Common myeloid progenitor, CD34-positive (primary cell): ENCODE data around the gene TLDC2.
"Not testable (repeated sequence)": the region's sequence is repeated elsewhere in the genome, so short reads cannot be mapped to it uniquely, and the experiment has no call there.

Source experiments
- CTCF ChIA-PET: fragments of 350-600 bp; sonication (Branson Sonifier 250); formaldehyde crosslinking; loops from one replicate; lab custom pipeline; 2021; ENCODE audit warnings: antibody characterized with exemption; lab: Charles Lee
- POLR2A ChIA-PET: fragments of 350-600 bp; sonication (Branson Sonifier 250); formaldehyde crosslinking; loops from one replicate; lab custom pipeline; 2021; ENCODE audit warnings: antibody characterized with exemption; lab: Charles Lee
- DNase-seq, 3 donors: peaks; one replicate each; pipeline versions ENCODE4 v3.0.0 to v3.0.0-alpha.2; 2013
- H3K27ac ChIP-seq, 2 experiments: 1 replicate in 1 of 2; 2 replicates in 1 of 2; pipeline ENCODE4 v1.7.0; 2013; ENCODE audit warnings: inconsistent platforms in 2 of 2, low read length in 2 of 2, mild to moderate bottlenecking in 2 of 2, low read depth in 1 of 2, moderate library complexity in 1 of 2; ENCODE audit not compliant: severe bottlenecking in 2 of 2, insufficient read depth in 1 of 2, poor library complexity in 1 of 2
- H3K27me3 ChIP-seq, 5 experiments: replicated peaks in 2 of 5; 1 replicate in 3 of 5; 2 replicates in 2 of 5; pipeline versions ENCODE4 v1.6.1 to v1.7.0; 2013; ENCODE audit warnings: low read length in 4 of 5, mild to moderate bottlenecking in 2 of 5, moderate library complexity in 2 of 5, inconsistent platforms in 1 of 5; ENCODE audit not compliant: insufficient read depth in 5 of 5, control insufficient read depth in 4 of 5
- H3K36me3 ChIP-seq, 4 experiments: 1 replicate in 2 of 4; 2 replicates in 2 of 4; pipeline versions ENCODE4 v1.6.1 to v1.7.0; 2013; ENCODE audit warnings: low read length in 3 of 4, control low read depth in 1 of 4, mild to moderate bottlenecking in 1 of 4; ENCODE audit not compliant: control insufficient read depth in 4 of 4, insufficient read depth in 4 of 4
- H3K4me1 ChIP-seq, 4 experiments: 1 replicate in 3 of 4; 2 replicates in 1 of 4; pipeline versions ENCODE4 v1.6.1 to v1.7.1; 2013; ENCODE audit warnings: low read length in 3 of 4, mild to moderate bottlenecking in 3 of 4, control low read depth in 1 of 4, inconsistent platforms in 1 of 4, moderate library complexity in 1 of 4; ENCODE audit not compliant: control insufficient read depth in 4 of 4, insufficient read depth in 4 of 4; ENCODE audit errors: control extremely low read depth in 1 of 4
- H3K4me3 ChIP-seq, 7 experiments: 1 replicate in 4 of 7; 2 replicates in 3 of 7; pipeline versions ENCODE4 v1.5.1 to v1.7.0; 2013; ENCODE audit warnings: mild to moderate bottlenecking in 7 of 7, low read length in 6 of 7, moderate library complexity in 6 of 7, inconsistent platforms in 2 of 7, low read depth in 2 of 7, control low read depth in 1 of 7; ENCODE audit not compliant: insufficient read depth in 4 of 7, control insufficient read depth in 1 of 7; ENCODE audit errors: extremely low read depth in 1 of 7
- H3K9me3 ChIP-seq, 5 experiments: 1 replicate in 4 of 5; 2 replicates in 1 of 5; pipeline versions ENCODE4 v1.6.1 to v1.7.1; 2013; ENCODE audit warnings: low read length in 4 of 5, mild to moderate bottlenecking in 2 of 5, inconsistent platforms in 1 of 5, low read depth in 1 of 5, moderate library complexity in 1 of 5; ENCODE audit not compliant: control insufficient read depth in 4 of 5, insufficient read depth in 2 of 5; ENCODE audit errors: control extremely low read depth in 1 of 5
- WGBS: methylation state at CpG from one replicate; pipeline ENCODE4 v1.1.5; 2013; ENCODE audit not compliant: insufficient coverage; 5-methylcytosine and 5-hydroxymethylcytosine counted together

Gene TLDC2

DNA sequence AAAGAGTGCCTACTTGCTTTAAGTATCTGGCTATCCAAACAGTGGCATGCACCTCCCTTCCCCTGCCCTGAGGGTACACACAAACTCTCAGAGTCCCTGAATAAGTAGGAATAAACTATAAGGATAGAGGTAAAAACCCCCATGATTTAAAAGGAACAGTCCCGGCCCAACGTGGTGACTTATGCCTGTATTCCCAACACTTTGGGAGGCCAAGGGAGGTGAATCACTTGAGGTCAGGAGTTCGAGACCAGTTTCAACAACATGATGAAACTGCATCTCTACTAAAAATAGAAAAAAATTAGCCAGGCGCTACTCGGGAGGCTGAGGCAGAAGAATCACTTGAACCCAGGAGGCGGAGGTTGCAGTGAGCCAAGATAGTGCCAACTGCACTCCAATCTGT lies 53.4 kb downstream of the TLDC2 start:
- ChIA-PET CTCF (interaction anchor here (0.7 kb wide), 1 partner anchor 50 kb away, joined by 3 read pairs; no protein-coding TSS in a partner anchor), POLR2A (no interaction called here)
- Histone ChIP-seq H3K4me1 (no peaks in the 10 kb centered on the region), H3K36me3 (peaks cover 0 to 20% (median 3%) of the 10 kb centered on the region in 4 experiments), H3K4me3 (no peak overlapping the region), H3K27me3 (no peaks in the 10 kb centered on the region), H3K27ac (no peak overlapping the region), H3K9me3 (no peaks in the 10 kb centered on the region)
- 98% methylated on average over 5 of the region's 6 CpGs for WGBS
- no peak for DNase-seq

DNA sequence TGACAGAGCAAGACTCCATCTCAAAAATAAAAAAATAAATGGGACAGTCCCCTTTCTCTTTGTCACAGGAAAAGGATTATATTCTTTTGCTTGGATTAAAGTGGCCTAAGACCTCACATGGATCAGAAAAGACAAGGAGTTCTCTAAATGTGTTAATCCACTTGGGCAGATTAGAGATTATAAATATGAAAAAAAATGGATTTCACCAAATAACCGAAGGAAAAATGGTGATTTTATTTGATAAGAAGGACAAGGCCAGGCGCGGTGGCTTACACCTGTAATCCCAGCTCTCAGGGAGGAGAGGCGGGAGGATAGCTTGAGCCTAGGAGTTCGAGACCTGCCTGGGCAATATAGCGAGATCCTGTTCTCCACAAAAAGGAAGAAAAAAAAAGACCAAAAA lies 53.8 kb downstream of the TLDC2 start:
- H3K9me3 ChIP-seq = no peaks in the 10 kb centered on the region
- H3K4me3 ChIP-seq = no peak overlapping the region
- no peaks in the 10 kb centered on the region for H3K27me3 ChIP-seq
- CTCF ChIA-PET = interaction anchor here (0.7 kb wide), 1 partner anchor 50 kb away, joined by 3 read pairs; no protein-coding TSS in a partner anchor
- 100% methylated on average over 3 of the region's 6 CpGs for WGBS
- DNase-seq = no peak
- H3K36me3 ChIP-seq = peaks cover 0 to 20% (median 4%) of the 10 kb centered on the region in 4 experiments
- H3K27ac ChIP-seq = no peak overlapping the region
- POLR2A ChIA-PET = no interaction called here
- H3K4me1 ChIP-seq = no peaks in the 10 kb centered on the region

DNA sequence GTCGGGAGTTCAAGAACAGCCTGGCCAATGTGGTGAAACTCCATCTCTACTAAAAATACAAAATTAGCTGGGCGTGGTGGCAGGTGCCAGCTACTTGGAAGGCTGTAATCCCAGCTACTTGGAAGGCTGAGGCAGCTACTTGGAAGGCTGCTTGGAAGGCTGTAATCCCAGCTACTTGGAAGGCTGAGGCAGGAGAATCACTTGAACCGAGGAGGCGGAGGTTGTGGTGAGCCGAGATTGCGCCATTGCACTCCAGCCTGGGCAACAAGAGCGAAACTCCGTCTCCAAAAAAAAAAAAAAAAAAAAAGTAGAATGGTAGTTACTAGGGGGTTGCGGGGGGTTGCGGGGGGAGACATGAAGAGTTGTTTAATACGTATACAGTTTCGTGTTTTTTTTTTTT lies 56.1 kb downstream of the TLDC2 start:
- H3K4me1 ChIP-seq, CTCF ChIA-PET: not testable (repeated sequence)

DNA sequence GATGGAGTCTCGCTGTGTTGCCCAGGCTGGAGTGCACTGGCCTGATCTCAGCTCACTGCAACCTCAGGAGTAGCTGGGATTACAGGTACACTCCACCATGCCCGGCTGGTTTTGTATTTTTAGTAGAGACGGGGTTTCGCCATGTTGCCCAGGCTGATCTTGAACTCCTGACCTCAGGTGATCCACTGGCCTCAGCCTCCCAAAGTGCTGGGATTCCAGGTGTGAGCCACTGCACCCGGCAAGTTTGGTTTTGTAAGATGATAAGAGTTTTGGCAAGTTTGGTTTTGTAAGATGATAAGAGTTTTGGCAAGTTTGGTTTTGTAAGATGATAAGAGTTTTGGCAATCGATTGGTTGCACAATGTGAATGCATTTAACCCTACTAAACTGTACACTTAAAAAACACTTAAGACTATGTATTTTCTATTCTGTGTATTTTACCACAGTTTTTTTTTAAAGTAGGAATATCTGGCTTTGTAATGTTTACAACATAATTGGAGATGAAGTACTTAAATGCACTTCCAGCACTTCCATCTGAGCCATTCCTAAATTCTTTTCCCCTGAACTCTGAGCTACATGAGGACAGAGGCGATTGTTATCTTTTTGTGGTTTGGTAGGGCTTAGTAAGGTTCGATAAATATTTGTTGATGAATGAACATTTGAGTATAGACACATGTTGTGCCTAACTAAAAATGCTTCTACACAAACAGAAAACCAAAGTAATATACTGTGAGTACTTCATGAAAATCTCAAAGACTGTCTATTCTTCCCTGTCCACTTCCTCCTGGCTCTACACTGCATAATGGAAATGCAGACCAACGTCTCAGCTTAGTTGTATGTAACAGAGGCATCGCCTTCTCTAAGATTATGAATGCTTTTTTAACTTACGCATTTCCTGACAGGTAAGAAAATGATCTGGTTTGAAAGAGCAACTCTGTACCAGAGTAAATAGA lies 56.8 kb downstream of the TLDC2 start:
- Histone ChIP-seq H3K36me3 (peaks cover 0 to 16% (median 2%) of the 10 kb centered on the region in 4 experiments), H3K27ac (no peak overlapping the region), H3K27me3 (no peaks in the 10 kb centered on the region), H3K4me1 (no peaks in the 10 kb centered on the region), H3K4me3 (no peak overlapping the region), H3K9me3 (no peaks in the 10 kb centered on the region)
- no peak for DNase-seq
- ChIA-PET POLR2A (no interaction called here), CTCF (interaction anchor here (0.7 kb wide), 1 partner anchor 9 kb away, joined by 3 read pairs; no protein-coding TSS in a partner anchor)
- 100% methylated on average over 3 of the region's 11 CpGs for WGBS

More for the DNA sequence above, 56.1 kb downstream of the TLDC2 start:
- H3K9me3 ChIP-seq, H3K4me3 ChIP-seq, H3K27ac ChIP-seq, POLR2A ChIA-PET, DNase-seq, H3K27me3 ChIP-seq: not testable (repeated sequence)
- H3K36me3 ChIP-seq = peaks cover 0 to 20% (median 3%) of the 10 kb centered on the region in 4 experiments
- WGBS = 100% methylated on average over 4 of the region's 12 CpGs

DNA sequence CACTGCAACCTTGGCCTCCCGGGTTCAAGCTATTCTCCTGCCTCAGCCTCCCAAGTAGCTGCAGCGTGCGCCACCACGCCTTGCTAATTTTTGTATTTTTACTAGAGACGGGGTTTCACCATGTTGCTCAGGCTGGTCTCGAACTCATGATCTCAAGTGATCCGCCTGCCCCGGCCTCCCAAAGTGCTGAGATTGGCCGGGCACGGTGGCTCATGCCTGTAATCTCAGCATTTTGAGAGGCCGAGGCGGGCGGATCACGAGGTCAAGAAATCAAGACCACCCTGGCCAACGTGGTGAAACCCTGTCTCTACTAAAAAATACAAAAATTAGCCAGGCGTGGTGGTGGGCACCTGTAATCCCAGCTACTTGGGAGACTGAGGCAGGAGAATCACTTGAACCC lies 57.6 kb downstream of the TLDC2 start:
- H3K27ac ChIP-seq = not testable (repeated sequence)
- peaks cover 0 to 13% (median 2%) of the 10 kb centered on the region in 4 experiments for H3K36me3 ChIP-seq
- over 99% methylated on average over 15 of the region's 16 CpGs for WGBS

DNA sequence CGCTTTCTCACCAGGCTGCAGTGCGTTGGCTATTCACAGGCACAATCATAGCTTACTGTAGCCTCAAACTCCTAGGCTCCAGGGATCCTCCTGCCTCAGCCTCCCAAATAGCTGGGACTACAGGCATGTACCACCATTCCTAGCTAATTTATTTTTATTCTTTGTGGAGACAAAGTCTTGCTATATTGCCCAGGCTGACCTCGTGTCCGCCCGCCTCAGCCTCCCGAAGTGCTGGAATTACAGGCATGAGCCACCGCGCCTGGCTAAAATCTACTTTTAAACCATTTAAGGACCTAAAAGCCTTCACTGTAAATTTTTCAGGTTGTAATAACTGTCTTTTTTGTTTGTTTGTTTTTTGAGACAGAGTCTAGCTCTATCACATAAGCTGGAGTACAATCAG lies 60.4 kb downstream of the TLDC2 start:
- Histone ChIP-seq H3K27me3 (no peaks in the 10 kb centered on the region), H3K36me3 (peaks cover 0 to 4% (median 0%) of the 10 kb centered on the region in 4 experiments), H3K4me3 (no peak overlapping the region), H3K4me1 (no peaks in the 10 kb centered on the region), H3K27ac (no peak overlapping the region), H3K9me3 (no peaks in the 10 kb centered on the region)
- DNase-seq = no peak
- 100% methylated on average over 3 of the region's 8 CpGs for WGBS
- POLR2A ChIA-PET = no interaction called here
- CTCF ChIA-PET = interaction anchor here (1.3 to 1.6 kb wide), 2 partner anchors 14 to 17 kb away, joined by 4 read pairs; no protein-coding TSS in a partner anchor

More for the DNA sequence above, 57.6 kb downstream of the TLDC2 start:
- POLR2A ChIA-PET, H3K9me3 ChIP-seq, H3K4me3 ChIP-seq, H3K27me3 ChIP-seq, H3K4me1 ChIP-seq, DNase-seq: not testable (repeated sequence)
- CTCF ChIA-PET = interaction anchor here (0.7 to 1.4 kb wide), 2 partner anchors 10 to 16 kb away, joined by 3 read pairs; no protein-coding TSS in a partner anchor
